Measurements from ENCODE around the gene ZNF775. TPM values are rescaled to one million over a fixed set of nuclear protein-coding genes. Genes with fewer than 3 reads are reported as not detected.

The ZNF775 gene
- total RNA-seq, 2 experiments from 2014 or later = 4.5 to 5.2 TPM

DNA sequence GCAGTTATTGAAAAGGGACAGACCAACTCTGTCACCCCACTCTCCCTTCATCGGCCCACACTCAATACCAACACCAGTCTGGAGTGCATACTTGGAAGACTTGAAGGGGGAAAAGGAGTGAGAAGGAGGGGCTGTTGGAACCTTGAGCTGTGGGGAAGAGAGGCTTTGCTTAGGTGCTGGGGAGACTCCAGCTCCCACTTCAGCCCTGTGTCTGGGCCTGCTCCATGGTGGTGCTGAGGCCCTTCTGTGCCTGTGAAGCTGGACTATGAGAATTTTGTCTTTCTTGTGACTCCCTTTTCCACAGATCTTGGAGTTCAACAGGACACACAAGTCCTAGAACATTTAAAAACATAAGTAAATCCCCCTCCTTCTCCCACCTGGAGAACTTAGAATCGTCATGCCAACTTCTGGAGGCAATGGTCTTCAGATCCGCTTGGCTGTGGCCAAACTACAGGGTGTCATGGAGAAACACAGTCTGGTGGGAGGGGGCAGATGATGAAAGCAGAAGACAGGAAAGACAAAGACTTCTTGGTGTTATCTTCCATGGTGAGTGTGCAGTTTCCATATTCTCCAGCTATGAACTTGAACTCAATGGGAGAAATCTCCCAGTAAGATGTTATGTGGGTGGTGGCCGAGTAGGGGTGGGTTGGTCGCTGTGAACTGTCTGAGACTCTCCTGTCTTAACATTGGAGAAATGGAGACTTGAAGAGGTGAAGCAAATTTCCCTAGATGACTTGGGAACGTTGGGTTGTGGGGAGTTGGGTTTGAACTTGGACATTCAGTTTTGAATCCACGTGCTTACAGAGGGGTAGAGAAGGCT lies 52.9 kb downstream of the ZNF775 start:
- Mint-ChIP-seq H3K4me1 (ENCODE audit: low read depth) (peaks cover 8% of the 10 kb centered on the region), H3K27me3 (ENCODE audit: low read depth) (no peaks in the 10 kb centered on the region), H3K36me3 (ENCODE audit: low read depth) (no peaks in the 10 kb centered on the region), H3K27ac (no peak overlapping the region), H3K4me3 (no peak overlapping the region), H3K9me3 (no peaks in the 10 kb centered on the region)
- CTCF ChIA-PET = interaction anchor here (0.7 kb wide), 1 partner anchor 11 kb away, joined by 3 read pairs; no protein-coding TSS in a partner anchor
- intact Hi-C loops (cut with micrococcal nuclease) = no loop called here
- DNase-seq = peak; percentile 1

DNA sequence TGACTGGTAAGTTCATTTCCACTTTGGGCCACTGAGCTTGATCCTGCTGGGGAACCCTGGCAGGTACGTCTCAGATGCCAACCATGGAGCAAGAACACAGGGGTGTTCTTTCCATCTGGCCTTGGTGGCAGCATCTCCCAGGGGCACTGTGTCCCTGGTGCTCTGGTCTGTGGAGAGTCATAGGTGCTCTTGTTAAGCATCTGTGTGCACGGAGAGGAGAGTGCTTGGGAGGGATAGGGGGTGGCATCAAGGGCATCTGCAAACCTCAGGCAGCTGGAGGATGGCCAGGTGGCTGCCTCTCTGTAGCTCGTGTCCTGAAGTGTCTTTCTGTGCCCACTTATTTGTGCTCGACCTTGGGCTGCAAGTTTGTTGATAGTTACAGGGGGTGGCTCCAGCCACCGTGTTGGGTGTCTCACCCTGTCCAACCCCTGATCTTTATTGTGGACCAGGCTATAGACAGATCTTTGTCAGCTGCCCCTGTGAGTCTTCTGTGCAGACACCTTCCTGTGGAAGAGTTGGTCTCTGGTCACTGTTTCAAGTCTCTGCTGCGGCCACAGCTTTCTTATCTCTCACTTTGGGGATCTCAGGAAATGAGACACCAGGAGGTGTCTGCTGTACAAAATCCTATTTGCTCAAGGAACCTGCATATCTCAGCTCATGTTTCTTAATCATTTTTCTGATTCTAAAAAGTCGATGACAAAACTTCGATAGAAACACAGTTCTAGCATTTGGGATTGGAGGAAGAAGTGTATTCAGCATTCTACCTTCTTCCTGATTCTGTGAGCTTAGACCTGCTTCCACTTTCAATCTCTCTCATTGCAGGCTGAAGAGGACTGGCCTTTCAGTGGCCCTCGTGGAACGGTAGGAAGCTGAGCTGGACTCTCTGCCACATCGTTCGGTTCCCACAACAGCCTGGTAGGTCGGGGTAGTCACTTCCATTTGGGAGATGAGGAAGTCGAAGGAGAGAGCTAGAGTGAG lies 54.1 kb downstream of the ZNF775 start:
- intact Hi-C loops (cut with micrococcal nuclease) = no loop called here
- CTCF ChIA-PET = interaction anchor here (0.8 kb wide), 1 partner anchor 315 kb away, joined by 3 read pairs; no protein-coding TSS in a partner anchor
- Mint-ChIP-seq H3K9me3 (no peaks in the 10 kb centered on the region), H3K27me3 (ENCODE audit: low read depth) (no peaks in the 10 kb centered on the region), H3K27ac (no peak overlapping the region), H3K36me3 (ENCODE audit: low read depth) (no peaks in the 10 kb centered on the region), H3K4me3 (peak overlapping the region; percentile 25), H3K4me1 (ENCODE audit: low read depth) (peaks cover 8% of the 10 kb centered on the region)
- DNase-seq = peak; percentile 3

DNA sequence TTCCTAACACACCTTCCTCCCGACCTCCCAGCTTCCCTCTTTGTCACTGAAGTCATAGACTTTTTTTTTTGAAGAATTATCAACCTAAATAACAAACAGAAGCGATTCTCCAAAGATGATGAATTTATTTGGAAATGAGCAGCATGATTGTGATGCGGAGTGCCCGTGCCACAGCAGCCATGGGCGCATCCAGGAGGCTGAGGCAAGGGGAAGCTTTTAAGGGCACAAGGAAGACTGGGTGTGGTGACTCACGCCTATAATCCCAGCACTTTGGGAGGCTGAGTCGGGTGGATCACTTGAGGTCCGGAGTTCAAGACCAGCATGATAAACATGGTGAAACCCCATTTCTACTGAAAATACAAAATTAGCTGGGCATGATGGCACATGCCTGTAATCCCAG lies 55.1 kb downstream of the ZNF775 start:
- H3K9me3 Mint-ChIP-seq = no peaks in the 10 kb centered on the region
- H3K27ac Mint-ChIP-seq = no peak overlapping the region
- intact Hi-C loops (cut with micrococcal nuclease) = no loop called here

DNA sequence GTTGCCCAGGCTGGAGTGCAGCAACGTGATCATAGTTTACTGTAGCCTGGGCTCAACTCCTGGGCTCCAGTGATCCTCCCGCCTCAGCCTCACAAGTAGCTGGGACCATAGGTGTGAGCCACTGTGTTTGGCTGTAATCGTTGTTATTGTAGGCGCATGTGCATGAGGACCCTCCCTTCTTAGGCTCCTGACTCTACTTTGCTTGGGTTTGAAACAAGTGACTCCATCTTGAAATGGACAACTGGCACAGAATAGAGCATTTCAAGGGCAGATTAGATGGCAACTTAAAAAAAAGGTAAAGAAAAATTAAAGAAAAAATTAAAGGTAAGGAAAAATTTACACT lies 55.9 kb downstream of the ZNF775 start:
- Mint-ChIP-seq H3K9me3 (no peaks in the 10 kb centered on the region), H3K4me3 (no peak overlapping the region), H3K4me1 (ENCODE audit: low read depth) (peaks cover 13% of the 10 kb centered on the region), H3K27me3 (ENCODE audit: low read depth) (no peaks in the 10 kb centered on the region), H3K27ac (no peak overlapping the region), H3K36me3 (ENCODE audit: low read depth) (no peaks in the 10 kb centered on the region)
- no peak for DNase-seq
- CTCF ChIA-PET = no interaction called here
- intact Hi-C loops (cut with micrococcal nuclease) = no loop called here

More for the DNA sequence above, 55.1 kb downstream of the ZNF775 start:
- DNase-seq = peak; percentile 3
- H3K4me1 Mint-ChIP-seq (ENCODE audit: low read depth) = peaks cover 6% of the 10 kb centered on the region
- H3K36me3 Mint-ChIP-seq (ENCODE audit: low read depth) = no peaks in the 10 kb centered on the region
- CTCF ChIA-PET = no interaction called here
- no peak overlapping the region for H3K4me3 Mint-ChIP-seq
- no peaks in the 10 kb centered on the region for H3K27me3 Mint-ChIP-seq (ENCODE audit: low read depth)

DNA sequence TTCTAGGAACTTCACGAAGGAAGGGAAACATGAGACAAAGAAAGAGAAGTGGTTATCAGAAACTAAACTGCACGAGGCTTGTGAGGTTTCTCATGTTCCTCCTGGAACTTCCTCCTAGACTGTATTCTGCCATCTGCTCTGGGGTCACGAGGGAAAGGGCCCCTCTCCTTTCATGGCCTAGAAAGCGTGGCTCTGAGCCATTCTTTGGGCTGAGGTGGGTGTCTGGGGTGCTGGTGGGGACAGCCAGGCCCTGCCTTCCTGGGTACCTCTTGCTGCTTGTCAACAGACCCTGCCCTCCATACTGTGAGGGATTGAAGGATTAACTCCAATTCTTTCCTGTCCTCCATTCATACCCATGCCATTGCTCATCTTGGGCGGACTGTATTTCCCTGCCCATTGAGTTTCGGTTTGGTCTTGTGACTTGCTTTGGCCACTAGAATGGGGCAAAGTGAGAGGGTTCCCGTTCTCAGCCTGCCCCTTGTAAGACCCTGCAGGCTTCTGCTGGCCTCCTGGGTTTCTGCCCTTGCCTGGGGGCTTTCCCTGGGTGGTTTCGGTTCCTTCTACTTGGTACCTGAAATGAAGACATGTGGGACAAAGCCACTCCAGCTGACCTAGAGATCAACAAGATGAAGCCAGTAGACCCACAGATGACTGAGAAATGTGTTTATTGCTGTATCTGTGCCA lies 56.4 kb downstream of the ZNF775 start:
- H3K36me3 Mint-ChIP-seq (ENCODE audit: low read depth) = no peaks in the 10 kb centered on the region
- intact Hi-C loops (cut with micrococcal nuclease) = no loop called here
- H3K9me3 Mint-ChIP-seq = no peaks in the 10 kb centered on the region
- CTCF ChIA-PET = no interaction called here
- peak; percentile 2 for DNase-seq
- no peak overlapping the region for H3K27ac Mint-ChIP-seq
- peaks cover 19% of the 10 kb centered on the region for H3K4me1 Mint-ChIP-seq (ENCODE audit: low read depth)
- H3K27me3 Mint-ChIP-seq (ENCODE audit: low read depth) = no peaks in the 10 kb centered on the region
- no peak overlapping the region for H3K4me3 Mint-ChIP-seq

DNA sequence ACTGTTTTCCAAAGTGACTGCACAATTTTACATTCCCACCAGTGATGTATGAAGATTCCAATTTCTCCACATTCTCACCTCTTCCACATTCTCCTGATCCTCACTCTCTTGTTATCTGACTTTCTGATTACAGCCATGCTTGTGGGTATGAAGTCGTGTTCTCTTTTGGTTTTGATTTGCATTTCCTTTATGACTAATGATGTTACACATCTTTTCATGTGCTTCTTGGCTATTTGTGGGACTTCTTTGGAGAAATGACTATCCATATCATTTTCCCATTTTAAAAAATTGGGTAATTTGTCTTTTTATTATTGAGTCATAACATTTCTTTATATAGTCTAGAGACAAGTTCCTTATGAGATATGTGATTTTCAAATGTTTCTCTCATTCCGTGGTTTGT lies 60.8 kb downstream of the ZNF775 start:
- Mint-ChIP-seq H3K9me3 (peaks cover 11% of the 10 kb centered on the region), H3K4me3 (no peak overlapping the region), H3K4me1 (ENCODE audit: low read depth) (peaks cover 21% of the 10 kb centered on the region), H3K27me3 (ENCODE audit: low read depth) (no peaks in the 10 kb centered on the region), H3K36me3 (ENCODE audit: low read depth) (peaks cover 4% of the 10 kb centered on the region), H3K27ac (peak overlapping the region; percentile 22)
- intact Hi-C loops (cut with micrococcal nuclease) = loop anchor here (2.0 kb wide), 1 partner anchor 35 kb away; a partner anchor contains a TSS
- no peak for DNase-seq
- CTCF ChIA-PET = interaction anchor here (2.4 kb wide), 1 partner anchor 9 kb away, joined by 8 read pairs; no protein-coding TSS in a partner anchor

GRCh38 chr7:150441524-150441923 lies 62.4 kb downstream of the ZNF775 start:
- H3K27me3 Mint-ChIP-seq (ENCODE audit: low read depth) = no peaks in the 10 kb centered on the region
- peaks cover 11% of the 10 kb centered on the region for H3K9me3 Mint-ChIP-seq
- H3K36me3 Mint-ChIP-seq (ENCODE audit: low read depth) = peaks cover 4% of the 10 kb centered on the region
- H3K4me3 Mint-ChIP-seq = no peak overlapping the region
- DNase-seq = no peak
- CTCF ChIA-PET = no interaction called here
- H3K27ac Mint-ChIP-seq = no peak overlapping the region
- intact Hi-C loops (cut with micrococcal nuclease) = loop anchor here (2.0 kb wide), 1 partner anchor 37 kb away; a partner anchor contains a TSS
- H3K4me1 Mint-ChIP-seq (ENCODE audit: low read depth) = peaks cover 27% of the 10 kb centered on the region

DNA sequence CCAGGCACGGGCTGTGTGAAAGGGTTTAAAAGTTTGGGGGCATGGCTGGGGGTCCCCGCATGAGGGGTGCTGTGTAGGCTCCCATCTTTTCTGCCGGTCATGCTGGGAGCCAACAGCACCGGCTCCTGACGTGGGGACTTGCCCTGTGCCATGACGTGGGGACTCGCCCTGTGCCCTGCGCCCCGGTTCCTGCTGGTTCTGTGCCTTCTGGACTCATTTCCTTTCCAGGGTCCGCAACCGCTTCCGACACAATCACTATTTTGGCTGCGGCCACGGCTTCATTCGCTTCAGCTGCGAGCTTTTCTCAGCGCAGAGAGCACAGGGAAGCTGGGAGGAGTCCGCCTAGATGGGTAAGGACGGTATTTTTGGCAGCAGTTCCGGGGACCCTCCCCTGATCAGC lies 63.7 kb downstream of the ZNF775 start:
- no peak overlapping the region for H3K27ac Mint-ChIP-seq
- no peak overlapping the region for H3K4me3 Mint-ChIP-seq
- no peak for DNase-seq
- no peaks in the 10 kb centered on the region for H3K27me3 Mint-ChIP-seq (ENCODE audit: low read depth)
- CTCF ChIA-PET = no interaction called here
- H3K9me3 Mint-ChIP-seq = peaks cover 11% of the 10 kb centered on the region
- peaks cover 35% of the 10 kb centered on the region for H3K4me1 Mint-ChIP-seq (ENCODE audit: low read depth)
- peaks cover 4% of the 10 kb centered on the region for H3K36me3 Mint-ChIP-seq (ENCODE audit: low read depth)
- intact Hi-C loops (cut with micrococcal nuclease) = no loop called here

DNA sequence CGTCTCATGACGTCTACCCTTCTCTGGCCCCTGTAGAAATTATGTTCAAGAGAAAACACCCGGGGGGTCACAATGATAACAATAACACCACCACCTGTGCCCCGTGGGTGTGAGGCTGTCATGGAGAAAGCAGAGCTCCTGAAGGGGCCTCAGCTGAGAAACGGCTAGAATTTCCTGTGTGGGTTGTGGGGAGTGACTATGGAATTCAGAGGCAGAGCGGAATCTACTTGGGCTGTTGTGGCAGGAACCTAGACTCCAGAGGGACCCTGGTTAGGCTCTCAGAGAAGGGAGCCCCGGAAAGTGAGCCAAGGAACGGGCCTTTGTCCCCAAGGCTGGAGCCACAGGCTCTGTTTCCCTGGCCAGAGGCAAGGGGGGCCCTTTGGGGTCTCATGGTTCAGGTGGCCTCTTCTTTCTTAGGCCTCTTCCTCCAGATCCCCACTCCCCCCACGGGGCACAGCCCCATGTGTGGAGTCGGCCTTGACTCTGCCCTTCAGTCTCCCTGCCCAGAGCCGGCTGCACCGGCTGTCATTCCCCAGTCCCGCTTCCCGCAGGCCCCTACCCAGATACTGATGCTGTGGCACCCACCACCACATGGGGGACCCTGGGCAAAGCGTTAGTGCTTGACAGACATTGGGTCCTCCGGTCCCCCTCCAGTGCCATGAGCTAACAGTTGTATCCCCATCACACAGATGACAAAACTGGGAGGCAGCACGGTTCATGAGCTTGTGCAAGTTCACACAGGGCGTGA lies 64.8 kb downstream of the ZNF775 start:
- DNase-seq = no peak
- Mint-ChIP-seq H3K27me3 (ENCODE audit: low read depth) (no peaks in the 10 kb centered on the region), H3K36me3 (ENCODE audit: low read depth) (peaks cover 4% of the 10 kb centered on the region), H3K4me1 (ENCODE audit: low read depth) (peaks cover 44% of the 10 kb centered on the region), H3K4me3 (no peak overlapping the region), H3K27ac (no peak overlapping the region), H3K9me3 (peaks cover 11% of the 10 kb centered on the region)
- intact Hi-C loops (cut with micrococcal nuclease) = no loop called here
- CTCF ChIA-PET = interaction anchor here (1.5 to 4.4 kb wide), 2 partner anchors 125 to 312 kb away, joined by 3 to 30 read pairs; no protein-coding TSS in a partner anchor

GRCh38 chr7:150444674-150445365 lies 65.7 kb downstream of the ZNF775 start:
- peaks cover 11% of the 10 kb centered on the region for H3K9me3 Mint-ChIP-seq
- no peak overlapping the region for H3K4me3 Mint-ChIP-seq
- CTCF ChIA-PET = interaction anchor here (0.6 to 4.4 kb wide), 4 partner anchors 39 to 311 kb away, joined by 3 to 30 read pairs (median 3); no protein-coding TSS in a partner anchor
- H3K27ac Mint-ChIP-seq = no peak overlapping the region
- peaks cover 4% of the 10 kb centered on the region for H3K36me3 Mint-ChIP-seq (ENCODE audit: low read depth)
- H3K4me1 Mint-ChIP-seq (ENCODE audit: low read depth) = peaks cover 47% of the 10 kb centered on the region
- H3K27me3 Mint-ChIP-seq (ENCODE audit: low read depth) = no peaks in the 10 kb centered on the region
- no peak for DNase-seq
- intact Hi-C loops (cut with micrococcal nuclease) = no loop called here

Measured in activated naive CD4-positive, alpha-beta T cell treated with anti-CD3 and anti-CD28 coated beads for 36 hours (primary cell).